Adrenal gland (tissue), 5 donors: ENCODE measurements around the gene ZP1.

Source experiments
- CTCF ChIP-seq, 6 experiments: fragments of 450-650 bp in 4 of 6; fragments of 200-600 bp in 2 of 6; sonication (generic) in 1 of 6; IDR thresholded peaks; 1 replicate in 5 of 6; 2 replicates in 1 of 6; pipeline versions ENCODE4 v1.5.1 to v1.8.0; 2016 to 2021; ENCODE audit warnings: antibody characterized with exemption in 6 of 6, mild to moderate bottlenecking in 2 of 6, moderate library complexity in 1 of 6
- POLR2A ChIP-seq, 2 donors: fragments of 450-650 bp; IDR thresholded peaks; one replicate each; pipeline ENCODE4 v1.6.1; 2017; ENCODE audit warnings: antibody characterized with exemption in 2 of 2, mild to moderate bottlenecking in 2 of 2, moderate library complexity in 1 of 2
- donor health status: DM: no; HTN: no; CAD: no.

GRCh38 chr11:60913793-60914632, 46.7 kb downstream of the ZP1 start, which contains the start of gene TMEM109:
- TF ChIP-seq CTCF (IDR thresholded peaks at IDR 0.05) = peak in 3 of 6 experiments; percentile 17 to 27 (median 20)
- peak; percentile 26 to 71 for TF ChIP-seq POLR2A (IDR thresholded peaks at IDR 0.05)
